ENCODE data around the gene PDF. TPM values are rescaled to one million over a fixed set of nuclear protein-coding genes. Genes with fewer than 3 reads are reported as not detected.

Gene PDF
- total RNA-seq, 1 experiment from 2014 or later: 32.4 TPM

- ChIA-PET CTCF (interaction anchor here (0.6 kb wide), 1 partner anchor 48 kb away, joined by 3 read pairs; no protein-coding TSS in a partner anchor), POLR2A (ENCODE audit: low non-redundant PET) (no interaction called here)
- intact Hi-C loops (cut with micrococcal nuclease; ENCODE audit: unreplicated experiment): no loop called here
- Histone ChIP-seq H3K27me3 (replicated peaks; ENCODE audit: insufficient read depth, low read depth, low read length, poor library complexity) (no peaks in the 10 kb centered on the region), H3K9me3 (ENCODE audit: low read depth, low read length, poor library complexity, severe bottlenecking) (no peaks in the 10 kb centered on the region), H3K27ac (ENCODE audit: low read depth, low read length, poor library complexity, severe bottlenecking) (peak overlapping the region; percentile 89), H3K4me1 (ENCODE audit: insufficient read depth, low read length, poor library complexity, severe bottlenecking) (peaks cover 5% of the 10 kb centered on the region), H3K36me3 (ENCODE audit: insufficient read depth, low read length, poor library complexity, severe bottlenecking) (peaks cover 59% of the 10 kb centered on the region), H3K4me3 (ENCODE audit: low read depth, low read length, poor library complexity, severe bottlenecking) (peak overlapping the region; percentile 91)
- TF ChIP-seq EZH2 (IDR thresholded peaks at IDR 0.05; ENCODE audit: borderline replicate concordance, low read depth, low read length, poor library complexity, severe bottlenecking): no peak
- DNase-seq (ENCODE audit: low spot score): no peak
- TSS peak; percentile 70 for BruUV-seq (replicated peaks)
Measured at GRCh38 chr16:69338557-69339288, 8.3 kb upstream of the PDF start.

DNA sequence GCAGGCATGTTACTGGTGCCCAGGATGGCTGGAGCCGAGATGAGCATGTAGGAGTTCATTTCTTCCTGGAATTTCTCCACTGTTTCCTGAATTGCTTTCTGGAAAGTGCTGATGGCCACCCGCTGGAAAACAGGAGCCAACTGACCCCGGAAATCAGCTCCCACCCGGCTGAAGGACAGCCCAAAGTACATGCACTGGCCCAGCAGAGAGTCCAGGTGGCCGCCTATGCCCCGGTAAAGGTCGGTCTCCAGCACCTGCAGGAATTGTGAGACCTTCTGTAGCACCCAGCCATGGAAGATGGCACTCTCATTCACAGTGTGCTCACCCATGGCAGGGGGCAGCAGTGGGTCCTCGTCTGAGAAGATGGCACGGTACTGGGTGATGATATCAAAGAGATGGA, 4.3 kb upstream of the PDF start:
- Histone ChIP-seq H3K36me3 (ENCODE audit: insufficient read depth, low read length, poor library complexity, severe bottlenecking) (peaks cover 47% of the 10 kb centered on the region), H3K4me3 (ENCODE audit: low read depth, low read length, poor library complexity, severe bottlenecking) (no peak overlapping the region), H3K27me3 (replicated peaks; ENCODE audit: insufficient read depth, low read depth, low read length, poor library complexity) (no peaks in the 10 kb centered on the region), H3K27ac (ENCODE audit: low read depth, low read length, poor library complexity, severe bottlenecking) (no peak overlapping the region), H3K9me3 (ENCODE audit: low read depth, low read length, poor library complexity, severe bottlenecking) (no peaks in the 10 kb centered on the region), H3K4me1 (ENCODE audit: insufficient read depth, low read length, poor library complexity, severe bottlenecking) (no peaks in the 10 kb centered on the region)
- DNase-seq (ENCODE audit: low spot score): no peak
- BruUV-seq (replicated peaks): no TSS peak
- TF ChIP-seq, protein P1, sequence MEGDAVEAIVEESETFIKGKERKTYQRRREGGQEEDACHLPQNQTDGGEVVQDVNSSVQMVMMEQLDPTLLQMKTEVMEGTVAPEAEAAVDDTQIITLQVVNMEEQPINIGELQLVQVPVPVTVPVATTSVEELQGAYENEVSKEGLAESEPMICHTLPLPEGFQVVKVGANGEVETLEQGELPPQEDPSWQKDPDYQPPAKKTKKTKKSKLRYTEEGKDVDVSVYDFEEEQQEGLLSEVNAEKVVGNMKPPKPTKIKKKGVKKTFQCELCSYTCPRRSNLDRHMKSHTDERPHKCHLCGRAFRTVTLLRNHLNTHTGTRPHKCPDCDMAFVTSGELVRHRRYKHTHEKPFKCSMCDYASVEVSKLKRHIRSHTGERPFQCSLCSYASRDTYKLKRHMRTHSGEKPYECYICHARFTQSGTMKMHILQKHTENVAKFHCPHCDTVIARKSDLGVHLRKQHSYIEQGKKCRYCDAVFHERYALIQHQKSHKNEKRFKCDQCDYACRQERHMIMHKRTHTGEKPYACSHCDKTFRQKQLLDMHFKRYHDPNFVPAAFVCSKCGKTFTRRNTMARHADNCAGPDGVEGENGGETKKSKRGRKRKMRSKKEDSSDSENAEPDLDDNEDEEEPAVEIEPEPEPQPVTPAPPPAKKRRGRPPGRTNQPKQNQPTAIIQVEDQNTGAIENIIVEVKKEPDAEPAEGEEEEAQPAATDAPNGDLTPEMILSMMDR (conservative IDR thresholded peaks at IDR 0.05; ENCODE audit: low read depth, low read length): no peak
- no peak for TF ChIP-seq EZH2 (IDR thresholded peaks at IDR 0.05; ENCODE audit: borderline replicate concordance, low read depth, low read length, poor library complexity, severe bottlenecking)
- POLR2A ChIA-PET (ENCODE audit: low non-redundant PET): no interaction called here
- intact Hi-C loops (cut with micrococcal nuclease; ENCODE audit: unreplicated experiment): no loop called here
- CTCF ChIA-PET: no interaction called here

GRCh38 chr16:69329369-69330285, 761 bp downstream of the PDF start:
- BruUV-seq (replicated peaks): no TSS peak
- POLR2A ChIA-PET (ENCODE audit: low non-redundant PET): no interaction called here
- TF ChIP-seq EZH2 (IDR thresholded peaks at IDR 0.05; ENCODE audit: borderline replicate concordance, low read depth, low read length, poor library complexity, severe bottlenecking): no peak
- TF ChIP-seq, protein P1 (conservative IDR thresholded peaks at IDR 0.05; ENCODE audit: low read depth, low read length): no peak
- H3K36me3 ChIP-seq (ENCODE audit: insufficient read depth, low read length, poor library complexity, severe bottlenecking): peaks cover 53% of the 10 kb centered on the region
- H3K27me3 ChIP-seq (replicated peaks; ENCODE audit: insufficient read depth, low read depth, low read length, poor library complexity): no peaks in the 10 kb centered on the region
- peak overlapping the region; percentile 91 for H3K27ac ChIP-seq (ENCODE audit: low read depth, low read length, poor library complexity, severe bottlenecking)
- intact Hi-C loops (cut with micrococcal nuclease; ENCODE audit: unreplicated experiment): no loop called here
- peak; percentile 40 for DNase-seq (ENCODE audit: low spot score)
- CTCF ChIA-PET: interaction anchor here (0.6 kb wide), 2 partner anchors 11 to 801 kb away, joined by 3 read pairs; no protein-coding TSS in a partner anchor
- H3K9me3 ChIP-seq (ENCODE audit: low read depth, low read length, poor library complexity, severe bottlenecking): no peaks in the 10 kb centered on the region
- H3K4me3 ChIP-seq (ENCODE audit: low read depth, low read length, poor library complexity, severe bottlenecking): peak overlapping the region; percentile 69
- H3K4me1 ChIP-seq (ENCODE audit: insufficient read depth, low read length, poor library complexity, severe bottlenecking): peaks cover 18% of the 10 kb centered on the region
